ENCODE data around the gene CNKSR3.
A peak's percentile ranks its signal among the peaks of the same experiment; 100 is the strongest.

CNKSR3 gene

GRCh38 chr6:154410619-154411072, 99.8 kb downstream of the CNKSR3 start:
- Histone ChIP-seq H3K27ac (ENCODE audit: low read length) (no peak overlapping the region), H3K9ac (ENCODE audit: low read length) (no peak overlapping the region), H3K4me3 (ENCODE audit: low read length) (no peak overlapping the region), H4K20me1 (ENCODE audit: insufficient read depth, low read length) (no peaks in the 10 kb centered on the region), H3K79me2 (ENCODE audit: low read length) (no peaks in the 10 kb centered on the region), H2AFZ (ENCODE audit: low read depth, low read length) (no peak overlapping the region), H3K27me3 (ENCODE audit: low read depth, low read length) (peaks cover 8% of the 10 kb centered on the region; the same call in 1 of the 2 replicates), H3K4me2 (ENCODE audit: low read length) (no peak overlapping the region), H3K9me3 (ENCODE audit: insufficient read depth, low read length) (no peaks in the 10 kb centered on the region), H3K36me3 (replicated peaks; ENCODE audit: low read depth, low read length) (no peaks in the 10 kb centered on the region), H3K4me1 (ENCODE audit: low read length) (peaks cover 5% of the 10 kb centered on the region; the same call in 1 of the 2 replicates)
- TF ChIP-seq CTCF (IDR thresholded peaks at IDR 0.05; ENCODE audit: low read depth, low read length) (no peak), EZH2phosphoT487 (IDR thresholded peaks at IDR 0.05; ENCODE audit: low read depth) (no peak)

- Histone ChIP-seq H3K4me2 (ENCODE audit: low read length) (no peak overlapping the region), H3K9me3 (ENCODE audit: insufficient read depth, low read length) (no peaks in the 10 kb centered on the region), H3K4me1 (ENCODE audit: low read length) (peaks cover 10% of the 10 kb centered on the region; the same call in 1 of the 2 replicates), H3K4me3 (ENCODE audit: low read length) (no peak overlapping the region), H3K36me3 (replicated peaks; ENCODE audit: low read depth, low read length) (no peaks in the 10 kb centered on the region), H3K27ac (ENCODE audit: low read length) (no peak overlapping the region), H2AFZ (ENCODE audit: low read depth, low read length) (no peak overlapping the region), H3K79me2 (ENCODE audit: low read length) (no peaks in the 10 kb centered on the region), H4K20me1 (ENCODE audit: insufficient read depth, low read length) (no peaks in the 10 kb centered on the region), H3K27me3 (ENCODE audit: low read depth, low read length) (peaks cover 9% of the 10 kb centered on the region; the same call in 1 of the 2 replicates), H3K9ac (ENCODE audit: low read length) (no peak overlapping the region)
- TF ChIP-seq EZH2phosphoT487 (IDR thresholded peaks at IDR 0.05; ENCODE audit: low read depth) (no peak), CTCF (IDR thresholded peaks at IDR 0.05; ENCODE audit: low read depth, low read length) (peak; percentile 49)
These were observed 101.5 kb downstream of the CNKSR3 start for GRCh38 chr6:154408891-154409500.

GRCh38 chr6:154407440-154407839, 103.0 kb downstream of the CNKSR3 start:
- Histone ChIP-seq H3K9ac (ENCODE audit: low read length) (no peak overlapping the region), H4K20me1 (ENCODE audit: insufficient read depth, low read length) (no peaks in the 10 kb centered on the region), H3K4me1 (ENCODE audit: low read length) (peaks cover 9% of the 10 kb centered on the region; the same call in 1 of the 2 replicates), H3K27me3 (ENCODE audit: low read depth, low read length) (peaks cover 9% of the 10 kb centered on the region; the same call in 1 of the 2 replicates), H3K4me2 (ENCODE audit: low read length) (no peak overlapping the region), H2AFZ (ENCODE audit: low read depth, low read length) (no peak overlapping the region), H3K4me3 (ENCODE audit: low read length) (no peak overlapping the region), H3K9me3 (ENCODE audit: insufficient read depth, low read length) (no peaks in the 10 kb centered on the region), H3K27ac (ENCODE audit: low read length) (no peak overlapping the region), H3K36me3 (replicated peaks; ENCODE audit: low read depth, low read length) (no peaks in the 10 kb centered on the region), H3K79me2 (ENCODE audit: low read length) (no peaks in the 10 kb centered on the region)
- TF ChIP-seq CTCF (IDR thresholded peaks at IDR 0.05; ENCODE audit: low read depth, low read length) (no peak), EZH2phosphoT487 (IDR thresholded peaks at IDR 0.05; ENCODE audit: low read depth) (no peak)

GRCh38 chr6:154406869-154407268, 103.6 kb downstream of the CNKSR3 start:
- H3K9me3 ChIP-seq (ENCODE audit: insufficient read depth, low read length): no peaks in the 10 kb centered on the region
- no peaks in the 10 kb centered on the region for H4K20me1 ChIP-seq (ENCODE audit: insufficient read depth, low read length)
- no peaks in the 10 kb centered on the region for H3K36me3 ChIP-seq (replicated peaks; ENCODE audit: low read depth, low read length)

More at GRCh38 chr6:154406869-154407268, 103.6 kb downstream of the CNKSR3 start:
- peaks cover 5% of the 10 kb centered on the region; the same call in 1 of the 2 replicates for H3K27me3 ChIP-seq (ENCODE audit: low read depth, low read length)
- H3K4me1 ChIP-seq (ENCODE audit: low read length): peaks cover 9% of the 10 kb centered on the region; the same call in 1 of the 2 replicates
- H3K9ac ChIP-seq (ENCODE audit: low read length): no peak overlapping the region
- TF ChIP-seq EZH2phosphoT487 (IDR thresholded peaks at IDR 0.05; ENCODE audit: low read depth) (no peak), CTCF (IDR thresholded peaks at IDR 0.05; ENCODE audit: low read depth, low read length) (no peak)
- H3K27ac ChIP-seq (ENCODE audit: low read length): no peak overlapping the region
- no peaks in the 10 kb centered on the region for H3K79me2 ChIP-seq (ENCODE audit: low read length)
- H2AFZ ChIP-seq (ENCODE audit: low read depth, low read length): no peak overlapping the region
- H3K4me3 ChIP-seq (ENCODE audit: low read length): no peak overlapping the region
- H3K4me2 ChIP-seq (ENCODE audit: low read length): no peak overlapping the region

Measured in OCI-LY3 (cell line).